ENCODE measurements around the gene CKAP5.

DNA sequence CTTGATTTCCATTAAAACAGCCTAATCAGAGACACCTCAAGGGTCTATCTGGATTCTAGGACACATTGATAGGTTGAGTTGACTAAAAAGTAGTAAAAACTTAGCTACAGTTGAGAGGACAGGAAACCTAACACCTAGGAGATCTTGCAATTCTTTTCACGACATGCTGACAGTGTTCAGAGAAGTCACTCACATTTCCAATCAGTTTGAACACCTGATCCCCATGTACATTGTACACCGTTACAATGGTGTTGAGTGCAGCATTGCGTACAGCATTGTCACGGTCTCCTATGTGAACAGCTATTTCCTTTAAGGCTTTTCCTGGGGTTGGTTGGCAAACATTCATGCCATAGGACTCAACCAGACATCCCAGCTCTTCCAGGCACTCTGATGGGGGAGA lies 84.3 kb downstream of the CKAP5 start:
- TF ChIP-seq TAF1 (IDR thresholded peaks at IDR 0.05; ENCODE audit: borderline replicate concordance, low read depth, low read length) (no peak), POLR2AphosphoS5 (IDR thresholded peaks at IDR 0.05; ENCODE audit: low read depth, low read length) (no peak)
